ENCODE measurements around the gene MTUS2. TPM values are rescaled to one million over a fixed set of nuclear protein-coding genes. Genes with fewer than 3 reads are reported as not detected.

The MTUS2 gene
- total RNA-seq, 4 donors from 2014 or later, result 0.44 to 1.1 (median 0.48) TPM; not detected in 1

DNA sequence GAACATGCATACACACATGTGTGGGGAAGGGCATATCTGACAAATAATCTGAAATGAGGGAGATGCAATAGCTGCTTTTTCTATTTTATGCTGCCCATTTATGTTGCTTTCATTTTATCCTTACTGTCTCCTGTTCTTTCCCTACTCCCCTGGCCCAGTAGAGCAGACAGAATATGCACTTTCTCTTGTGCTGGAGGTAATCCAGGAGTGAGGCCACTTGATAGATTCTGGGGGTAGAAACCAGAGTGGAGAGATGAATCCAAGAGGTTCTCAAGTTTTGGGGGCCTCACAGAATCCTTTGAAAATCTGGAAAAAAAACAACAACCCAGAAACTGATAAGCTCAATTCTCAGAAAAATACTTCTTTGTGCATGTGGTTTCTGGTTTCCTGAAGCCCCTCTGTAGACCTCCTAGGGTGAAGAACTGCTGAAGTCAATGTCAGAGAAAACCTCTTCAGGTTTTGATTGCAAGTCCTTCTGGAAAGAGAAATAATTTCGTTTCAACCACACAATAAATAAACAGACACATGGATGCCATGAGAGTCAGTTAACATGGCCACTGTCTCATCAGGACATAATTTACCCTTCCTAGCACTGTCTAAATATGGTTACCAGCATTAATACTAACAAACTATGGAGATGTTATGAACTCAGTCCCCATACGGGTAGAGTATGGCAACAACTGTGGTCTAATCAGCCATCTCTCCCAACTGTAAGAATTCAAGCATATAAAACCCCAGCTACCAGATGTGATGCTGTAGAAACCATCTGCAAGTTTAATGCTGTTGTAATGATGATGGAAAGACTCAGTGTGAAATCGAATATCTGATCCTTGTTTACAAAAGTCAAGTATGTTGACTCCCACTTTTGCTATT, 419.8 kb downstream of the MTUS2 start:
- TF ChIP-seq, protein P1, sequence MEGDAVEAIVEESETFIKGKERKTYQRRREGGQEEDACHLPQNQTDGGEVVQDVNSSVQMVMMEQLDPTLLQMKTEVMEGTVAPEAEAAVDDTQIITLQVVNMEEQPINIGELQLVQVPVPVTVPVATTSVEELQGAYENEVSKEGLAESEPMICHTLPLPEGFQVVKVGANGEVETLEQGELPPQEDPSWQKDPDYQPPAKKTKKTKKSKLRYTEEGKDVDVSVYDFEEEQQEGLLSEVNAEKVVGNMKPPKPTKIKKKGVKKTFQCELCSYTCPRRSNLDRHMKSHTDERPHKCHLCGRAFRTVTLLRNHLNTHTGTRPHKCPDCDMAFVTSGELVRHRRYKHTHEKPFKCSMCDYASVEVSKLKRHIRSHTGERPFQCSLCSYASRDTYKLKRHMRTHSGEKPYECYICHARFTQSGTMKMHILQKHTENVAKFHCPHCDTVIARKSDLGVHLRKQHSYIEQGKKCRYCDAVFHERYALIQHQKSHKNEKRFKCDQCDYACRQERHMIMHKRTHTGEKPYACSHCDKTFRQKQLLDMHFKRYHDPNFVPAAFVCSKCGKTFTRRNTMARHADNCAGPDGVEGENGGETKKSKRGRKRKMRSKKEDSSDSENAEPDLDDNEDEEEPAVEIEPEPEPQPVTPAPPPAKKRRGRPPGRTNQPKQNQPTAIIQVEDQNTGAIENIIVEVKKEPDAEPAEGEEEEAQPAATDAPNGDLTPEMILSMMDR (IDR thresholded peaks at IDR 0.05), result no peak
- no peak for ATAC-seq (ENCODE audit: low FRiP score)
- no peak for DNase-seq (ENCODE audit: low spot score)

DNA sequence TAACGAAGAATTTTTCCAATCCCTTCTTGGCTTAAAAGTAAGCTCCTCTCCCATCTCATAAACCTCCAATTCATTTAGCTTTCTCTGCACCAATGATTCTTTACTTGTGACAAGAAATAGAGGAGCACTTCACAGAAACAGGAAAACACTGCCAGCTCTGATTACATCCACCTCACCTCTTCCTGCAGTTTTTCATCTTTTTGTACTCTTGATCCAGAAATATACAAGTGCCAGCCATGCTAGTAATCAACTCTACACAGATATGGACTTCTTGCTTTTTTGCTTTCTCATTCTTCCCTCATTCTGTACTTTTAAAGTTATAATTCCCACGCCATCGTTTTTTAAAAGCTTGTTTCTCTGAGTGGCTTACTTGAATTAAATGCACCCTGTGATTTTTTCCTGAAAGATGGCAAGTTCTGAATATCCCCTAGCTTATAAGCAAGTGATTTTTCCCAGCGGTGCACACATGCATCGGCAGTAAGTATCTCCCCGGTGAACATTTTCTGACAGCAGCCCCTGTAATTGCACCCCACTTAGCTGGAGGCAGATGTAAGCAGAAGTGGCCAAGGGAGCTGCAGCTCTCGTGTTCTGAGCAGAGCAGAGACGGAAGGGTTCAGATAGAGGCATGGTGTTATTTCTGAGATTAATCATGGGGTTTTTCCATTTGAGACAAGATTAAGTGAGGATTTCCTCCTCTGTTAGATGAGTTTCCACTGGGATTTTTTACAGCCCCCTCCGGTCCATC, 434.7 kb downstream of the MTUS2 start:
- DNase-seq (ENCODE audit: low spot score) (no peak), ATAC-seq (ENCODE audit: low FRiP score) (no peak)
- TF ChIP-seq, protein P1 (IDR thresholded peaks at IDR 0.05), result no peak

- DNase-seq (ENCODE audit: low spot score) (no peak), ATAC-seq (ENCODE audit: low FRiP score) (no peak)
- TF ChIP-seq, protein P1 (IDR thresholded peaks at IDR 0.05), result no peak
These were observed 435.4 kb downstream of the MTUS2 start for GRCh38 chr13:29255567-29255966.

DNA sequence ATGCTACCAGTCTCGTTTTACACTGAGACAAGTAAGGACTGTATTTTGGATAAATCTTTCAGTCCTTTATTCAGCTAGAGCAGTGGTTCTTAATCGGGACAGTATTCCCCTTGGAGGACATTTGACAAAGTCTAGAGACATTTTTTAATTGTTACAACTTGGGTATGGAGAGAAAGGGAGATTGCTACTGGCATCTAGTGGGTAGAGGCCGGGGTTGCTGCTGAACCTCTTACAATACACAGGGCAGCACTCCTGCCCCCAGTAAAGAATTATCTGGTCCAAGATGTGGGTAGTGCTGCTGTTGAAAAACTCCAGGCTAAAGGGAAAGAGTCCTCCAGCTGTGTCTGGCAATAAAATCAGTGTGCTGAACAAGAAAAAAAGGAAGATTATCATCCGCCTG, 440.5 kb downstream of the MTUS2 start:
- no peak for ATAC-seq (ENCODE audit: low FRiP score)
- DNase-seq (ENCODE audit: low spot score), result no peak
- TF ChIP-seq, protein P1 (IDR thresholded peaks at IDR 0.05), result no peak

DNA sequence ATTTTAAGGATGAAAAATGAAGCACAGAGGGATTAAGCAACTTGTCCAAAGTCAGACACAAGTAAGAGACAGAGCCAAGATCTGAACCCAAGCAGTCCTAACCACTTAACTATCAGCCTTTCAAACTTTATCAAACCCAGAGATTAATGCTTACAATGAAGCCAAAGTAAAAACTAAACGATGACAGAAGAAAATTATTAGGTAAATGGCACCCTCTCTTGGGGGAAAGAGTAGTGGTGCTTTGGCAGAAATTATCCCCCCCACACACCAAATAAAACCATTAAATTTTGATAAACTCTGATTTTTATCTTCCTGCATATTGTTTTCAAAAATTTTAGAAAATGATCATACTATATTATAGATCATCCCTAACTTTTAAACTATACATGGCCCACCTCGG, 446.1 kb downstream of the MTUS2 start:
- ATAC-seq (ENCODE audit: low FRiP score), result no peak
- DNase-seq (ENCODE audit: low spot score), result no peak
- TF ChIP-seq, protein P1 (IDR thresholded peaks at IDR 0.05), result no peak

DNA sequence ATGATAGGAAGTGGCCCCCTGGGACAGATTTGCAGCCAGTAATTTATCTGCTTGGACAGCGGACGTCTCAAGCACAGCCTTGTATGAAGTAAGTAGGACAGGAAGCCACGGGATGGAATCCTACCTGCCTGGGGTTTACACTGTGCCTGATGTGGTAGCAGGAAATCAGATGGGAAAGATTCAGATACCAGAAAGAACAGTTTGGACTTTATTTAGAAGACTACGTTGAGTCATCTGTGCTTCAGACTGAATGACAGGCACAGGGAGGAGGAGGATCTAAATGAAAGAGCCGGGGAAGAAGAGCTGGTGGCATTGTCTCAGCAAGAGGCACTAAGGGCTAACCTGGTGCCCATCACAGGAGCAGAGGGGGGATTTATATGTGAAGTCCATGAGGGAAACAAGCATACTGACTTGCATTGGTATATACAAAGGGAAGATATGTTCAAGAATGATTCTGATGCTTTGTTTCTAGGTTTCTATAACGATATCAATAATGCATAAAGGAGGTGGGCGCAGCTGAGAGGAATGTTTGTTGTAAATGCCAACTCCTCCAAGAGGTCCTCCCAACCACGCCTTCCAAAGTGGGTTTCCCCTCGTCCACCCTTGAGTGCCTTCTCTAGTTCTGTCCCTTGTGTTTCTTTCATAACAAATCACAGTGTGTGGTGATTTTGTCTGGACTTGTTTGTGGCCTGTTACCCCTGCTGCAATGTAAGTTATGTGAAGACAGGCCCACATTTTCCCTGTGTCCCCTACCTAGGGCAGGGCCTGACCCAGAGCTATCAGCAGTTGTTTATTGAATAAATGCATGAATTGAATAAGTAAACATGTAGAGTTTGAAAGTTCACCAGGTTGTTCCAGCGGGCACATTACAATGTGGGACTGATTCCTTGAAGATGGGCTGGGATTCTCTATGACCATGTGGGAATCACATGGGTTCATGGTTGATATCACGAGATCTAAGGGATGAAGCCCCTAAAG, 446.9 kb downstream of the MTUS2 start:
- TF ChIP-seq, protein P1 (IDR thresholded peaks at IDR 0.05), result no peak
- ATAC-seq (ENCODE audit: low FRiP score) (no peak), DNase-seq (ENCODE audit: low spot score) (no peak)
